OCI-M1 (cell line): ENCODE results near the gene CPT2.
"Not testable (repeated sequence)": the region's sequence is repeated elsewhere in the genome, so short reads cannot be mapped to it uniquely, and the experiment has no call there.

Experiments used
- DNase-seq: peaks from one replicate; lab custom pipeline; 2025; lab: John Stamatoyannopoulos, UW

CPT2 gene

DNA sequence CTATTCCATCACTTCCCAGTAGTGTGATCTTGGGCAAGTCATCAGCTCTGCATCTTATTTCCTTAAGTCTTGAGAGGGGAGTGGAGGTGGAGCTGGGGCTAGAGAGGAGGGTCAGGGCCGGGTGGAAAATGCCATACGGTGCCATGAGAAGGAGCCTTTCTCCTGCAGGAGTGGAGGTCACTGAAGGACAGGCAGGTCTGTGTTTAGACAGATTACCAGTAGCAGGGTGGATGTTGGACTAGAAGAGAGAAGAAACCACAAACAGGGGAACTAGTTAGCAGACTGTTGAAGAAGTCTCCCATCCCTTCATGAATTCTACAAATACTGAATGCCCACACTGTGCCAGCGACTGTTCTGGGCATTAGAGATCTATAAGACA, 13.9 kb upstream of the CPT2 start:
- peak; percentile 44 for DNase-seq

DNA sequence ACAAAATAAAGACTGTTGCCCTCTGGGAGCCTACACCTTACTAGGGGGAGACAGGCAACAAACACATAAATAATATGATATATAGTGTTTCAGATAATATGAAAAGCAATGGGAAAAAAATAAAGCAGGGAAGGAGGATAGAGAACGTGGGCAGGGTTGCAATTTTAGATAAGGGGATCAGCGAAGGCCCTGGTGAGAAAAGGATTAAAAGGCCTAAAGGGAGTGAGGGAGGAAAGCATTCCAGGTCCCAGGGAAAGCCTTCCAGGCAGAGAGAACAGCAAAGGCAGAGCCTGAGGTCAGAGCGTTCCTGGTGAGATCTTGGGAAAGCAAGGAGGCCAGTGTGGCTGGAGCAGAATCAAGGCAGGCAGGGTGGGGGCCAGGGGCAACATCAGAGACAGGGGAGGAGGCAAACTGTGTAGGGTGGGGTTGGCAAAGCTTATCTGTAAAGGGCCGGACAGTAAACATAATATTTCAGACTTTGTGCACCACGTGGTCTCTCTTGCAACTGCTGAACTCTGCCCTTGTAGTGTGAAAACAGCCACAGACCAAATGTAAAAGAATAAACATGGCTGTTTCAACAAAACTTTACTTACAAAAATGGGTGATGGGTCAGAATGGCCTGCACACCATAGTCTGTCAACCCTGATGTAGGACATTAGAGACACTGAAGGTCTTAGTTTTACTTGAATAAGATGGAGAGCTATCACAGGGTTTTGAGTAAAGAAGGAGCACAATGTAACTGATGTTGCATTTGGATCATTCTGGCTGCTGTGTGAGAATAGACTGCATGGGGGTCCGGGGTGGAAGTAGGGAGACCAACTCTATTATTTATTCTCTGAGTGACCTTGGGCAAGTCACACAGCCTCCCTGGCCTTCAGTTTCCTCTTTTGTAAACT, 13.3 kb upstream of the CPT2 start:
- peak; percentile 52 for DNase-seq

- DNase-seq: not testable (repeated sequence)
Measured at GRCh38 chr1:53185955-53186297, 10.7 kb upstream of the CPT2 start.

GRCh38 chr1:53186533-53186932, 10.1 kb upstream of the CPT2 start:
- no peak for DNase-seq

DNA sequence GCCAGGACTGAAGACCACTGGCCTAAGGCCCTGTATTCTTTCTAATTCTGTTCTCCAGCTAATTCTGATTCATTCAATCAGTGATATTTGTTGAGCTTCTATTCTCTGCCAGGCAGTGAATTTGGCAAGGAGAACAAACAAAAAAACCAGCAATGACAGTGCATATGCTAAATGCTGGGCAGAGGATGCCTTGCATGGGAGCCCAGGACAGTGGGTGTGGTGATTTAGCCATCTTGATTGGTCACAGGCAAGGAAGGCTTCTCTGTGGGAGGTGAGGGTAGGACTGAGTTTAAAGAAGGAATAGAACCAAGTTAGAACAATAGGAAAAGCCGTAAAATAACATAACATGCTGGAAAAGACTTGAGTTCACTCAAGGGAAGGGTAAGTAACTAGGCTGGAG, 9.2 kb upstream of the CPT2 start:
- no peak for DNase-seq

GRCh38 chr1:53188099-53188498, 8.5 kb upstream of the CPT2 start:
- no peak for DNase-seq

- DNase-seq: peak; percentile 25
Measured at GRCh38 chr1:53189061-53189460, 7.6 kb upstream of the CPT2 start.

DNA sequence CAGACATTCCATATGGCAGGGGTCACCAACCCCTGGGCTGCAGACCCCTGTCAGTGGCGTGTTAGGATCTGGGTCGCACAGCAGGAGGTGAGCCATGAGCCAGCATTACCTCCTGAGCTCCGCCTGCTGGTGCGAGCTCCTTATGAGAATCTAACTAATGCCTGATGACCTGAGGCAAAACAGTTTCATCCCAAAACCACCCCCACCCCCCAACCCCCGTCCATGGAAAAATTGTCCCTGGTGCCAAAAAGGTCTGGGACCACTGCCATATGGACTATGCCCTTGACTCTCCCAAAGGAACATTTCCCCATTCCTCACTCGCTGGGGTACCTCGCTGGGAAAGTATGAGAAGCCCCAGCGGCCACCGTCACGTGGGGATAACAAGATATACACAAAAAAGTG, 6.4 kb upstream of the CPT2 start:
- no peak for DNase-seq

DNA sequence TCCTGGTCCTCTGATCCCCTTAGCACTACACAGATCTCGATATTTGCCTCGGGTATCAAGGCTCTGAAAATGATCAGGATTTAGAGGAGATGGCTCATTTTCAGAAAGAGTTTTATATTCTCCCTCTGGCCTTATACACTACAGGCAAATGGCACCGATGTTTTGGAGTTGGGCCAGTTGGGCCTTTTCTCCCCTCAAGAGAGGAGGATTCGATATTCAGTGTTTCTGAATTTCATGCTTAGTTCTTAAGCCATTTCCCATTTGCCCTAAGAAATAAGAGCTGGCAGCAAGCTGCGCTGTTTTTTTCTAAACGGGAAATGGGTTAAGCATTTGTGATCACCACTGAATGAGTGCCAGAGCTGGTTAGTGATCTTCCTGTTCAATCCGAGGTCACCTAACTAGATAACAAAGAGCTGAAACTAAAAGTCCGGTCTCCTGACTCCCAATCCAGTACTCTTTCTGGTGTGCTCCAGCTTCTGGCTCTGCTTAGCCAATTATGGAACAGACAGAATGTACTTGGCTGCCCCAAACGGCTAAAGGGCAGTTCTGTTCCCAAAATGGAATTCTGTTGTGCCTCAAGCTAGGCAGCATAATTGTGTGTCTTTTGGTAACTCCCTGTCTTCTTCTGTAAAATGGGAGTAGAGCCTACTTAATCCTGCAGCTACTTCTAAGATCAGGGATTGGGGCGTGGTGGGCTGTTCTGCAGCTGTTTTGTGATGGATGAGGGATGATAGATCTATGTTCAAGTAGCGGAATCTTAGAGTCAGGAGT, 1.2 kb upstream of the CPT2 start:
- DNase-seq: no peak

DNA sequence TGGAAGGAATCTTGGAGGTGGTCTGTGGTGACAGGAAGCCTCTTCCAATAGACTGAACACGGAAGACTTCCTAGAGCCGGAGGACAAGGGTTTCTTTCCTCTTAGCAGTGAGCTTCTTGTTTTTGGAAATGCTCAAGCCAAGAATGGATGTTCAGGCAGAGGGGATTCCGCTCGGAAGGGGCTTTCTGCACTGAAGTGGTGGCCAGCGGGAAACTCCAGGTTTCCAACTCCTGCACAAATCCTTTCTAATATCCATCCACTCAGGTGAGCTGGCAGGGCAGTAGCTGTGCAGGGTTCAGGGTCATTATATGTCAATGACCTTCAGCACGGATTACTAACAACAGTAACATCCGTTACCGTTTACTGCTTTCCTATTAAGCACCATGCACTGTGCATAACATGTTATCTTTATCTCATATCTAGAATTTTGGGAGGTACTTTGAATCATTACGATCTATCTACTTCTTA, 573 bp upstream of the CPT2 start:
- no peak for DNase-seq

DNA sequence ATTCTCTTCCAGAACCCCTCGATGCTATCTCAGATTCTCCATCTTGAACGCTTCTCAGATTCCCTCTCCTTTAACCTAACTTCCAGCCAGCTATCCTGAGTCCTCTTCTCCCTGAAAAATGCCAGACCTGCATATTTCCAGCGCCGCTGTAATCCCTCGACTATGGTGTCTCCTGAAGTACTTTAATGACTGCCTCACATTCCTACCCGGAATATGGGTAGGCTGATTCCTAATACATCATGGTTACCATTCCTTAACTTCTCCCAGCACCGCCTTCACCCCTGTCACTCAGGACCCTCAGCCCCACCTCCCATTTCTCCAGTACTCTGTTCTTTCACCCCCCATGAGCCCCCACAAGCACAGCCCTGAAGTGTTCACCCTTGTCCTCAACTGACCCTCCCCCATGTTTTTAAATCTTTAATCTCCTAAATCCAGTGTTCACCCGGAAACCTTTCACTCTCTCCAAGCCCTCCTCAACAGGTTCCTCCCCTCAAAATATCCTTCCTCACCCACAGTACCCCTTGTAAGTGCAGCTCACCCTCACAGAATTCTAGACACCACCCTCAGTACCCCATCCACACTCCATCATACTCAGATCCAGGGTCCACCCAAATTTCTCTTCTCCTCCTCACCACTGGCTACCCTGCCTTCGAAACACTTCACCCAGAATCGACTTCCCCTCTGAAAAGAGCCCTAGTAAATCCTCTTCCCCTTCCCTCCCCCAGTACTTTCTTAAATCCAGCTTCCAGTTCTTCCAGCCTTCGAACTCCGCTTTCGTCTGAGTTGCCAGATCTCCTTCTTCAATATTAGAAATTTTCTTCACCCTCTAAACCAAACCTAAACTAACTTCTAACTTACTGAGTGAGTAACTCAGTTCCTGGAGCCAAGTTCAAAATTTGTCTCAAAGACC, 922 bp downstream of the CPT2 start:
- no peak for DNase-seq

DNA sequence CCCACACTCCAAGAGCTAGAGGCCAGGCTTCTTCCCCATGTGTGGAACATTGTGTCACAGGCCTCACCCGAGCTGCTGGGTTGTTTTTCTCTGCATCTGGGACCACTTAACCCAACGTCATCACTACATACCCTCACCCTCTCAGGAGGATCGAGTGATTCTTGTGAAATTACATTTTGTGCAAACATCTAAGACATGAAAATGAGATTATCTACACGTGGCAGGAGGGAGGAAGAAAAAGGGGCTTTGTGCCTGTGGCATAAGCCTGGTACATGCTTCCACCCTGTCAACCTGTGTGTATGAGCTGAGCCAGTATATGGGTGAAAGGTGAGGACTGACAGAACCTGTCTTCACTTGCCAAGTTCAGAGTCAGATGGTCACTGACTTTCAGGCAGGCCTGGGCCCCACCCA, 1.6 kb downstream of the CPT2 start:
- DNase-seq: no peak

GRCh38 chr1:53203466-53203865, 6.8 kb downstream of the CPT2 start:
- no peak for DNase-seq

GRCh38 chr1:53205496-53205895, 8.9 kb downstream of the CPT2 start:
- DNase-seq: not testable (repeated sequence)

DNA sequence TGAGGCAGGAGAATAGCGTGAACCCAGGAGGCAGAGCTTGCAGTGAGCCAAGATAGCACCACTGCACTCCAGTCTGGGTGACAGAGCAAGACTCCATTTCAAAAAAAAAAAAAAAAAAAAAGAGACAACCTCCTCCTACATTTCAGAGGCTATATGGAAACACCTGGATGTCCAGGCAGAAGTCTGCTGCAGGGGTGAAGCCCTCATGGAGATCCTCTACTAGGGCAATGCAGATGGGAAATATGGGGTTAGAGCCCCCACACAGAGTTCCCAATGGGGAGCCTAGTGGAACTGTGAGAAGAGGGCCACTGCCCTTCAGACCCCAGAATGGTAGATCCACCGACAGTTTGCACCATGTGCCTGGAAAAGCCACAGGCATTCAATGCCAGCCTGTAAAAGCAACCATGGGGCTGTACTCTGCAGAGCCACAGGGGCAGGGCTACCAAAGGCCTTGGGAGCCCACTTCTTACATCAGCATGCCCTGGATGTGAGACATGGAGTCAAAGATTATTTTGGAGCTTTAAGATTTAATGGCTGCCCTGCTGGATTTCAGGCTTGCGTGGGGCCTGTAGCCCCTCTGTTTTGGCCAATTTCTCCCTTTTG, 9.6 kb downstream of the CPT2 start:
- peak; percentile 17 for DNase-seq

GRCh38 chr1:53206735-53207379, 10.2 kb downstream of the CPT2 start:
- DNase-seq: no peak

- DNase-seq: no peak
Measured at GRCh38 chr1:53207726-53208125, 11.1 kb downstream of the CPT2 start.

GRCh38 chr1:53210352-53210751, 13.7 kb downstream of the CPT2 start:
- no peak for DNase-seq

GRCh38 chr1:53210954-53211353, 14.3 kb downstream of the CPT2 start:
- DNase-seq: no peak

GRCh38 chr1:53214376-53214940, 17.8 kb downstream of the CPT2 start:
- DNase-seq: no peak

DNA sequence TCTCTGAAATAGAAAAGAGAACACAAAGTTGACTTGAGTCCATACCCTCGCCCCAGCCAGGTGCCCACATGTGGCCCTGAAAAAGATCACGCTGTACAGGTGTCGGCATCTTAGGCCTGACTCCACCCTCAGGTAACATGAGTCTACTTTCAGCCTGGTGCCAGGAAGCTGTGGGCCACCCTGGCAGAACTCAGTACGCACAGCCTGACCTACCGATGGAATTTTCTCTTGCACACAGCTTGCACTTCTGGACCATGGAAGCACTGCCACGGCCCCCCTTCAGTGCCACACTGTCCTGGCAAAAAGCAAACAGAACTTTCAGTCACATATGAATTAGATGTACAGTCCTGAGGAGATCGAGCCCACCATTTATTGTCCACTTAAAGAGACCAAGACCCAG, 21.6 kb downstream of the CPT2 start:
- no peak for DNase-seq
